HL-60 (cell line): Measurements from ENCODE around the gene SETD6.

Experiments used
- CTCF ChIP-seq: IDR thresholded peaks from one replicate; pipeline ENCODE4 v1.5.1; 2011; ENCODE audit warnings: low read length, control low read depth, inconsistent platforms; ENCODE audit not compliant: insufficient read depth
- POLR2AphosphoS5 ChIP-seq: IDR thresholded peaks from 2 replicates; pipeline ENCODE4 v1.6.1; 2012; ENCODE audit warnings: low read depth
- REST ChIP-seq: IDR thresholded peaks from 2 replicates; pipeline ENCODE4 v1.6.1; 2012; ENCODE audit warnings: low read depth; ENCODE audit not compliant: insufficient replicate concordance

DNA sequence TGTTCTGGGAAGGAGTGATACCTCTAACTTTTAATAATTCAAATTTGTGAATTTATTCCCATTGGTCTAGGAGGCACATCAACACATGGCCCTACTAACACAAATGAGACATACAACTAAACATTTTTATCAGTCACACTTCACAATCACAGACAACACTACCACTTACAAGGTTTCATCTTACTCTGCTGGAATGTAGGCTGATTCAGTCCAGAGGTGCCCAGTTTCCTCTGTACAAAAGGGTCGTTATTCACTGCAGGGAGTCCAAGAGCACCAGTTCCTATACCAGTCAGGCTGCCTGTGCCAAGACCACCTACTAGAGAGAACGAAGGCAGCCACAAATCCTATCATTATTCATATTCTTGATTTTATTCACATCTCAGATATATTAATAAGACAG lies 41.4 kb downstream of the SETD6 start:
- TF ChIP-seq CTCF, result no peak
- no peak for TF ChIP-seq REST
- no peak for TF ChIP-seq POLR2AphosphoS5
